Keratinocyte (primary cell): Measurements from ENCODE around the gene PLCXD1. TPM values are rescaled to one million over a fixed set of nuclear protein-coding genes. Genes with fewer than 3 reads are reported as not detected.
"Not testable (repeated sequence)": the region's sequence is repeated elsewhere in the genome, so short reads cannot be mapped to it uniquely, and the experiment has no call there.

Source experiments
- DNase-seq: peaks from one replicate; pipeline ENCODE4 v3.0.0-alpha.2; 2011; ENCODE audit warnings: low read depth, missing footprints, low spot score
- FAIRE-seq: peaks from 2 replicates; lab custom pipeline; 2011; peaks lifted over from hg19 to GRCh38; lab: Jason Lieb, UNC
- H2AFZ ChIP-seq: 2 replicates; pipeline ENCODE4 v1.6.0; 2012; ENCODE audit warnings: low read length, control low read depth, inconsistent platforms; ENCODE audit not compliant: control insufficient read depth
- H3K27ac ChIP-seq: 2 replicates; pipeline ENCODE4 v1.5.1; 2011; ENCODE audit warnings: low read length; ENCODE audit not compliant: control insufficient read depth, insufficient read depth
- H3K27me3 ChIP-seq: 3 replicates; pipeline ENCODE4 v1.6.0; 2011; ENCODE audit warnings: low read length; ENCODE audit not compliant: control insufficient read depth, insufficient read depth; ENCODE audit errors: extremely low read depth
- H3K36me3 ChIP-seq, 2 experiments: 2 replicates in 1 of 2; 3 replicates in 1 of 2; pipeline ENCODE4 v1.5.1; 2011; ENCODE audit warnings: low read length in 2 of 2, mild to moderate bottlenecking in 1 of 2; ENCODE audit not compliant: control insufficient read depth in 2 of 2, insufficient read depth in 2 of 2; ENCODE audit errors: extremely low read depth in 1 of 2
- H3K4me1 ChIP-seq: 3 replicates; pipeline ENCODE4 v1.5.1; 2011; ENCODE audit warnings: low read length; ENCODE audit not compliant: control insufficient read depth, insufficient read depth; ENCODE audit errors: extremely low read depth
- H3K4me2 ChIP-seq: 3 replicates; pipeline ENCODE4 v1.6.0; 2011; ENCODE audit warnings: low read depth, low read length; ENCODE audit not compliant: control insufficient read depth, insufficient read depth; ENCODE audit errors: extremely low read depth
- H3K4me3 ChIP-seq, 3 experiments: fragments of 200-600 bp in 1 of 3; sonication (generic) in 1 of 3; 2 replicates in 2 of 3; 3 replicates in 1 of 3; pipeline ENCODE4 v1.5.1; 2011 to 2016; ENCODE audit warnings: low read length in 3 of 3, mild to moderate bottlenecking in 3 of 3, control low read depth in 2 of 3, inconsistent platforms in 1 of 3, low read depth in 1 of 3, mixed read lengths in 1 of 3, mixed run types in 1 of 3, moderate library complexity in 1 of 3; ENCODE audit not compliant: control insufficient read depth in 2 of 3, insufficient read depth in 2 of 3; ENCODE audit errors: extremely low read depth in 1 of 3
- H3K79me2 ChIP-seq: 2 replicates; pipeline ENCODE4 v1.6.0; 2012; ENCODE audit warnings: low read length; ENCODE audit not compliant: control insufficient read depth, insufficient read depth
- H3K9ac ChIP-seq: 3 replicates; pipeline ENCODE4 v1.6.0; 2011; ENCODE audit warnings: low read length; ENCODE audit not compliant: control insufficient read depth, insufficient read depth; ENCODE audit errors: extremely low read depth
- H3K9me1 ChIP-seq: 3 replicates; pipeline ENCODE4 v1.6.0; 2011; ENCODE audit warnings: low read length; ENCODE audit not compliant: control insufficient read depth, insufficient read depth; ENCODE audit errors: extremely low read depth
- H3K9me3 ChIP-seq: 2 replicates; pipeline ENCODE4 v1.5.1; 2012; ENCODE audit warnings: low read depth, low read length; ENCODE audit not compliant: control insufficient read depth
- H4K20me1 ChIP-seq: 3 replicates; pipeline ENCODE4 v1.6.0; 2011; ENCODE audit warnings: low read length; ENCODE audit not compliant: control insufficient read depth, insufficient read depth; ENCODE audit errors: extremely low read depth
- CTCF ChIP-seq, 3 experiments: IDR thresholded peaks in 1 of 3; conservative IDR thresholded peaks in 1 of 3; optimal IDR thresholded peaks in 1 of 3; 2 replicates in 2 of 3; 3 replicates in 1 of 3; pipeline versions ENCODE3 to v1.5.1; 2011; ENCODE audit warnings: low read length in 3 of 3, mild to moderate bottlenecking in 3 of 3, moderate library complexity in 2 of 3, control low read depth in 1 of 3, inconsistent platforms in 1 of 3; ENCODE audit not compliant: insufficient read depth in 2 of 3; ENCODE audit errors: extremely low read depth in 1 of 3
- EZH2 ChIP-seq: IDR thresholded peaks from one replicate; pipeline ENCODE4 v1.6.1; 2012; ENCODE audit warnings: inconsistent platforms, mild to moderate bottlenecking, low read length, moderate library complexity
- dilution Hi-C: fragments of 300-500 bp; cut with MboI; formaldehyde crosslinking; loops from one replicate; pipeline ENCODE4 v1.7.0; 2020; ENCODE audit warnings: low sequenced_read_pairs; ENCODE audit not compliant: extremely low pct_ligation_motif_present
- polyA plus RNA-seq, 5 experiments: library from polyadenylated mRNA; depleted of rRNA in 3 of 5; stranded (reverse) in 3 of 5; stranded (forward) in 1 of 5; unstranded in 1 of 5; fragments of >200 nt; gene quantifications; 1 replicate in 1 of 5; 2 replicates in 3 of 5; 3 replicates in 1 of 5; pipeline versions ENCODE4 v1.2.1 to v1.2.3, GENCODE V29; 2011 to 2012; ENCODE audit warnings: missing spikeins in 2 of 5, low read depth in 1 of 5, low replicate concordance in 1 of 5

PLCXD1 gene
- polyA plus RNA-seq, 1 donor (not counting 4 experiments of a cell fraction or from before 2014, with no cell fraction given) = 6.3 TPM

- H3K4me2 ChIP-seq = no peak overlapping the region
- H3K27me3 ChIP-seq = no peaks in the 10 kb centered on the region
- no peaks in the 10 kb centered on the region for H3K9me3 ChIP-seq
- H4K20me1 ChIP-seq = no peaks in the 10 kb centered on the region
- dilution Hi-C loops = no loop called here
- no peaks in the 10 kb centered on the region for H3K79me2 ChIP-seq
- no peak for TF ChIP-seq EZH2
- no peak for TF ChIP-seq CTCF (optimal IDR thresholded peaks at IDR 0.05 in 1 of 3, IDR thresholded peaks at IDR 0.05 in 1 of 3, conservative IDR thresholded peaks at IDR 0.05 in 1 of 3; ENCODE audit: extremely low read depth in 1 of 3, insufficient read depth in 2 of 3, low read length in 3 of 3)
- H3K4me3 ChIP-seq = no peak overlapping the region
- no peaks in the 10 kb centered on the region for H3K4me1 ChIP-seq
- H3K27ac ChIP-seq = no peak overlapping the region
- peaks cover 0 to 1% of the 10 kb centered on the region in 2 experiments for H3K36me3 ChIP-seq
- FAIRE-seq = no peak
- no peaks in the 10 kb centered on the region for H3K9me1 ChIP-seq
- no peak overlapping the region for H3K9ac ChIP-seq
- no peak overlapping the region for H2AFZ ChIP-seq
- DNase-seq = no peak
Measured at GRCh38 chrX:350534-351323, 69.5 kb downstream of the PLCXD1 start.

GRCh38 chrX:351324-351641, 70.1 kb downstream of the PLCXD1 start:
- H3K9me1 ChIP-seq, H3K4me1 ChIP-seq, H2AFZ ChIP-seq, H3K27ac ChIP-seq, DNase-seq, H4K20me1 ChIP-seq, H3K9me3 ChIP-seq, H3K9ac ChIP-seq, H3K4me2 ChIP-seq, H3K36me3 ChIP-seq, FAIRE-seq, H3K4me3 ChIP-seq, H3K79me2 ChIP-seq, H3K27me3 ChIP-seq, dilution Hi-C loops: not testable (repeated sequence)

GRCh38 chrX:351736-352135, 70.6 kb downstream of the PLCXD1 start:
- H3K9me1 ChIP-seq = no peaks in the 10 kb centered on the region
- H3K27ac ChIP-seq = no peak overlapping the region
- no peak for FAIRE-seq
- no peak overlapping the region for H3K4me2 ChIP-seq
- TF ChIP-seq EZH2 = no peak
- TF ChIP-seq CTCF (optimal IDR thresholded peaks at IDR 0.05 in 1 of 3, IDR thresholded peaks at IDR 0.05 in 1 of 3, conservative IDR thresholded peaks at IDR 0.05 in 1 of 3; ENCODE audit: extremely low read depth in 1 of 3, insufficient read depth in 2 of 3, low read length in 3 of 3) = no peak
- H3K9ac ChIP-seq = no peak overlapping the region
- dilution Hi-C loops = no loop called here
- H3K79me2 ChIP-seq = no peaks in the 10 kb centered on the region
- no peak for DNase-seq
- H3K4me1 ChIP-seq = no peaks in the 10 kb centered on the region
- H4K20me1 ChIP-seq = no peaks in the 10 kb centered on the region
- H3K27me3 ChIP-seq = no peaks in the 10 kb centered on the region
- no peak overlapping the region for H2AFZ ChIP-seq
- H3K9me3 ChIP-seq = no peaks in the 10 kb centered on the region
- H3K36me3 ChIP-seq = peaks cover 1 to 3% of the 10 kb centered on the region in 2 experiments
- no peak overlapping the region for H3K4me3 ChIP-seq
